ENCODE data around the gene UNCX.
"Not testable (repeated sequence)": the region's sequence is repeated elsewhere in the genome, so short reads cannot be mapped to it uniquely, and the experiment has no call there.

Gene UNCX

GRCh38 chr7:1279041-1279440, 46.4 kb downstream of the UNCX start:
- no peak for DNase-seq

- not testable (repeated sequence) for DNase-seq
These were observed 47.2 kb downstream of the UNCX start for GRCh38 chr7:1279895-1280294.

- DNase-seq: no peak
These were observed 48.4 kb downstream of the UNCX start for GRCh38 chr7:1281068-1281467.

GRCh38 chr7:1282679-1283078, 50.0 kb downstream of the UNCX start:
- DNase-seq: no peak

GRCh38 chr7:1283337-1283736, 50.7 kb downstream of the UNCX start:
- no peak for DNase-seq

- DNase-seq: no peak
These were observed 51.5 kb downstream of the UNCX start for GRCh38 chr7:1283941-1284742.

- no peak for DNase-seq
These were observed 52.2 kb downstream of the UNCX start for GRCh38 chr7:1284743-1285458.

- DNase-seq: no peak
These were observed 53.1 kb downstream of the UNCX start for GRCh38 chr7:1285556-1286301.
